ENCODE measurements around the gene R3HDM4. TPM values are rescaled to one million over a fixed set of nuclear protein-coding genes. Genes with fewer than 3 reads are reported as not detected.

R3HDM4 gene
- total and polyA plus RNA-seq, 2 donors (not counting 3 experiments of a cell fraction or from before 2014, with no cell fraction given) = 51.8 to 53.9 TPM

- Histone ChIP-seq H3K9me1 (replicated peaks; ENCODE audit: control insufficient read depth, extremely low read depth, insufficient read depth, low read length) (no peaks in the 10 kb centered on the region), H3K9me3 (replicated peaks; ENCODE audit: control insufficient read depth, insufficient read depth, low read length) (no peaks in the 10 kb centered on the region), H3K4me3 (replicated peaks in 1 of 3; ENCODE audit: insufficient read depth in 1 of 3, low read depth in 1 of 3, low read length in 3 of 3) (no peak overlapping the region), H3K4me2 (ENCODE audit: insufficient read depth, low read length) (no peak overlapping the region), H3K9ac (replicated peaks; ENCODE audit: extremely low read depth, insufficient read depth, low read length) (no peak overlapping the region), H3K27me3 (ENCODE audit: control insufficient read depth in 2 of 2, insufficient read depth in 2 of 2, low read length in 2 of 2) (peaks cover 28 to 35% of the 10 kb centered on the region in 2 experiments), H3K79me2 (ENCODE audit: control insufficient read depth, insufficient read depth, low read length) (no peaks in the 10 kb centered on the region), H2AFZ (ENCODE audit: low read depth, low read length) (no peak overlapping the region), H3K36me3 (ENCODE audit: control insufficient read depth in 2 of 2, extremely low read depth in 1 of 2, insufficient read depth in 2 of 2, low read length in 2 of 2) (no peaks in the 10 kb centered on the region), H4K20me1 (replicated peaks; ENCODE audit: control insufficient read depth, extremely low read depth, insufficient read depth, low read length) (no peaks in the 10 kb centered on the region), H3K4me1 (ENCODE audit: control insufficient read depth, extremely low read depth, insufficient read depth, low read length) (peaks cover 2% of the 10 kb centered on the region), H3K27ac (ENCODE audit: insufficient read depth, low read depth, low read length) (no peak overlapping the region)
- ChIA-PET POLR2A (no interaction called here), CTCF (interaction anchor here (1.0 to 2.6 kb wide), 3 partner anchors 55 to 148 kb away, joined by 3 to 10 read pairs (median 3); partner anchors contain the start of gene WDR18)
- BruUV-seq (replicated peaks) = no TSS peak
- intact Hi-C loops (cut with micrococcal nuclease) = no loop called here
- DNase-seq (ENCODE audit: low read depth, low spot score) (no peak), FAIRE-seq (no peak)
- dilution Hi-C loops (cut with MboI; ENCODE audit: extremely low pct_ligation_motif_present, low sequenced_read_pairs) = no loop called here
- TF ChIP-seq POLR2AphosphoS5 (IDR thresholded peaks at IDR 0.05; ENCODE audit: insufficient read depth, low read depth, low read length) = no peak
- TF ChIP-seq JUN (IDR thresholded peaks at IDR 0.05; ENCODE audit: borderline replicate concordance, insufficient read depth, insufficient read length, low read depth) = no peak
- TF ChIP-seq, protein P1, sequence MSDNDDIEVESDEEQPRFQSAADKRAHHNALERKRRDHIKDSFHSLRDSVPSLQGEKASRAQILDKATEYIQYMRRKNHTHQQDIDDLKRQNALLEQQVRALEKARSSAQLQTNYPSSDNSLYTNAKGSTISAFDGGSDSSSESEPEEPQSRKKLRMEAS (IDR thresholded peaks at IDR 0.05; ENCODE audit: insufficient read depth, insufficient read length) = no peak
- no peak for TF ChIP-seq GATA2 (IDR thresholded peaks at IDR 0.05; ENCODE audit: insufficient read depth, insufficient read length, low read depth, low read length)
- no peak for TF ChIP-seq FOS (IDR thresholded peaks at IDR 0.05; ENCODE audit: borderline replicate concordance, insufficient read depth, low read length)
- TF ChIP-seq EZH2 (IDR thresholded peaks at IDR 0.05; ENCODE audit: borderline replicate concordance, low read depth, low read length, severe bottlenecking) = no peak
These were observed 5.6 kb upstream of the R3HDM4 start for GRCh38 chr19:918481-919198.

GRCh38 chr19:918152-918437, 5.1 kb upstream of the R3HDM4 start:
- H2AFZ ChIP-seq (ENCODE audit: low read depth, low read length) = no peak overlapping the region
- H3K4me2 ChIP-seq (ENCODE audit: insufficient read depth, low read length) = no peak overlapping the region
- FAIRE-seq = no peak
- no peaks in the 10 kb centered on the region for H3K79me2 ChIP-seq (ENCODE audit: control insufficient read depth, insufficient read depth, low read length)
- no TSS peak for BruUV-seq (replicated peaks)
- no peak overlapping the region for H3K27ac ChIP-seq (ENCODE audit: insufficient read depth, low read depth, low read length)
- no peaks in the 10 kb centered on the region for H4K20me1 ChIP-seq (replicated peaks; ENCODE audit: control insufficient read depth, extremely low read depth, insufficient read depth, low read length)
- H3K4me1 ChIP-seq (ENCODE audit: control insufficient read depth, extremely low read depth, insufficient read depth, low read length) = peaks cover 6% of the 10 kb centered on the region
- H3K9me1 ChIP-seq (replicated peaks; ENCODE audit: control insufficient read depth, extremely low read depth, insufficient read depth, low read length) = no peaks in the 10 kb centered on the region
- H3K4me3 ChIP-seq (replicated peaks in 1 of 3; ENCODE audit: insufficient read depth in 1 of 3, low read depth in 1 of 3, low read length in 3 of 3) = no peak overlapping the region
- intact Hi-C loops (cut with micrococcal nuclease) = no loop called here
- dilution Hi-C loops (cut with MboI; ENCODE audit: extremely low pct_ligation_motif_present, low sequenced_read_pairs) = no loop called here
- peaks cover 28 to 35% of the 10 kb centered on the region in 2 experiments for H3K27me3 ChIP-seq (ENCODE audit: control insufficient read depth in 2 of 2, insufficient read depth in 2 of 2, low read length in 2 of 2)
- H3K9ac ChIP-seq (replicated peaks; ENCODE audit: extremely low read depth, insufficient read depth, low read length) = no peak overlapping the region
- H3K36me3 ChIP-seq (ENCODE audit: control insufficient read depth in 2 of 2, extremely low read depth in 1 of 2, insufficient read depth in 2 of 2, low read length in 2 of 2) = no peaks in the 10 kb centered on the region
- CTCF ChIA-PET = interaction anchor here (0.9 kb wide), 1 partner anchor 62 kb away, joined by 3 read pairs; no protein-coding TSS in a partner anchor
- POLR2A ChIA-PET = no interaction called here
- H3K9me3 ChIP-seq (replicated peaks; ENCODE audit: control insufficient read depth, insufficient read depth, low read length) = no peaks in the 10 kb centered on the region
- peak; percentile 97 for TF ChIP-seq EZH2 (IDR thresholded peaks at IDR 0.05; ENCODE audit: borderline replicate concordance, low read depth, low read length, severe bottlenecking)
- no peak for TF ChIP-seq POLR2AphosphoS5 (IDR thresholded peaks at IDR 0.05; ENCODE audit: insufficient read depth, low read depth, low read length)
- DNase-seq (ENCODE audit: low read depth, low spot score) = no peak

All from endothelial cell of umbilical vein (primary cell).